GM12878 (cell line): ENCODE results near the gene TEX54. TPM values are rescaled to one million over a fixed set of nuclear protein-coding genes. Genes with fewer than 3 reads are reported as not detected.

Source experiments
- EED ChIP-seq: sonication (generic); IDR thresholded peaks from 2 replicates; pipeline ENCODE4 v1.6.1; 2016; ENCODE audit warnings: antibody characterized with exemption, low read depth
- EZH2 ChIP-seq: IDR thresholded peaks from 2 replicates; pipeline ENCODE4 v1.6.1; 2012; ENCODE audit warnings: low read depth, mild to moderate bottlenecking, control low read depth, inconsistent platforms, low read length, borderline replicate concordance; ENCODE audit not compliant: control insufficient read depth
- IKZF1 ChIP-seq: fragments of 450-650 bp; conservative IDR thresholded peaks from 2 replicates; pipeline ENCODE4 v1.6.1; 2017; ENCODE audit warnings: antibody characterized with exemption, mild to moderate bottlenecking
- MTA2 ChIP-seq: fragments of 450-650 bp; IDR thresholded peaks from 2 replicates; pipeline ENCODE4 v1.6.1; 2016; ENCODE audit warnings: low read depth, mild to moderate bottlenecking, moderate library complexity
- MYC ChIP-seq: IDR thresholded peaks from 2 replicates; pipeline ENCODE4 v1.6.1; 2011; ENCODE audit warnings: mild to moderate bottlenecking, low read length, moderate library complexity, inconsistent platforms; ENCODE audit not compliant: insufficient read depth, insufficient replicate concordance, insufficient read length, severe bottlenecking
- NFIC ChIP-seq: IDR thresholded peaks from 2 replicates; pipeline ENCODE4 v1.6.1; 2012; ENCODE audit warnings: low read depth, mild to moderate bottlenecking, inconsistent platforms, low read length, moderate library complexity
- POU2F2 ChIP-seq: IDR thresholded peaks from 3 replicates; pipeline ENCODE4 v1.6.1; 2011; ENCODE audit warnings: low read depth, mild to moderate bottlenecking, low read length, borderline replicate concordance
- STAT1 ChIP-seq: fragments of 450-650 bp; conservative IDR thresholded peaks from 2 replicates; pipeline ENCODE4 v1.6.1; 2014; ENCODE audit warnings: antibody characterized with exemption, mild to moderate bottlenecking
- SUPT20H ChIP-seq: IDR thresholded peaks from 2 replicates; pipeline ENCODE4 v1.6.1; 2011; ENCODE audit warnings: low read depth, mild to moderate bottlenecking, low read length, moderate library complexity, borderline replicate concordance; ENCODE audit not compliant: control insufficient read depth
- TCF3 ChIP-seq: IDR thresholded peaks from 2 replicates; pipeline ENCODE4 v1.6.1; 2012; ENCODE audit warnings: low read depth, mild to moderate bottlenecking, low read length, borderline replicate concordance; ENCODE audit not compliant: insufficient read depth
- ZBED1 ChIP-seq: IDR thresholded peaks from 2 replicates; pipeline ENCODE4 v1.6.1; 2016; ENCODE audit warnings: borderline replicate concordance
- ZNF217 ChIP-seq: fragments of 450-650 bp; IDR thresholded peaks from 2 replicates; pipeline ENCODE4 v1.6.1; 2017; ENCODE audit warnings: antibody characterized with exemption, mild to moderate bottlenecking
- polyA plus RNA-seq, 11 experiments: library from polyadenylated mRNA; depleted of rRNA in 4 of 11; unstranded in 6 of 11; stranded (reverse) in 5 of 11; fragments of >200 nt; fragmentation: Nextera tagmentation in 4 of 11; fragmentation: Illumina TruSeq in 1 of 11; extraction: Ambion mirVana in 4 of 11; extraction: Trizol in 1 of 11; gene quantifications; 1 replicate in 1 of 11; 2 replicates in 10 of 11; pipeline versions ENCODE4 v1.2.1 to v1.2.3, GENCODE V29; 2011 to 2016; ENCODE audit warnings: inconsistent platforms in 2 of 11, missing spikeins in 2 of 11, low read depth in 1 of 11
- total RNA-seq, 4 experiments: library from RNA; depleted of rRNA in 3 of 4; stranded (reverse); fragments of >200 nt in 3 of 4; fragmentation: Illumina TruSeq in 1 of 4; extraction: Trizol in 1 of 4; gene quantifications; 2 replicates each; pipeline versions ENCODE4 v1.2.1 to v1.2.3, GENCODE V29; 2013 to 2021
- TF ChIP-seq, protein P1 (sequence below): fragments of 450-650 bp; IDR thresholded peaks from 2 replicates; pipeline ENCODE4 v1.6.1; 2017; ENCODE audit warnings: mild to moderate bottlenecking, moderate library complexity
- TF ChIP-seq, protein P2 (sequence below): fragments of 150-350 bp; IDR thresholded peaks from 2 replicates; pipeline ENCODE4 v1.6.1; 2016; ENCODE audit warnings: low read depth, low read length
- TF ChIP-seq, protein P3 (sequence below): fragments of 450-650 bp; formaldehyde crosslinking; IDR thresholded peaks from 2 replicates; pipeline ENCODE4 v1.5.0; 2022; ENCODE audit warnings: mild to moderate bottlenecking, missing genetic modification characterization

The TEX54 gene
- total and polyA plus RNA-seq, 10 of the 15 experiments (the other 5 are each of a cell fraction or from before 2014, with no cell fraction given): 0.38 to 0.68 (median 0.51) TPM; not detected in 7

DNA sequence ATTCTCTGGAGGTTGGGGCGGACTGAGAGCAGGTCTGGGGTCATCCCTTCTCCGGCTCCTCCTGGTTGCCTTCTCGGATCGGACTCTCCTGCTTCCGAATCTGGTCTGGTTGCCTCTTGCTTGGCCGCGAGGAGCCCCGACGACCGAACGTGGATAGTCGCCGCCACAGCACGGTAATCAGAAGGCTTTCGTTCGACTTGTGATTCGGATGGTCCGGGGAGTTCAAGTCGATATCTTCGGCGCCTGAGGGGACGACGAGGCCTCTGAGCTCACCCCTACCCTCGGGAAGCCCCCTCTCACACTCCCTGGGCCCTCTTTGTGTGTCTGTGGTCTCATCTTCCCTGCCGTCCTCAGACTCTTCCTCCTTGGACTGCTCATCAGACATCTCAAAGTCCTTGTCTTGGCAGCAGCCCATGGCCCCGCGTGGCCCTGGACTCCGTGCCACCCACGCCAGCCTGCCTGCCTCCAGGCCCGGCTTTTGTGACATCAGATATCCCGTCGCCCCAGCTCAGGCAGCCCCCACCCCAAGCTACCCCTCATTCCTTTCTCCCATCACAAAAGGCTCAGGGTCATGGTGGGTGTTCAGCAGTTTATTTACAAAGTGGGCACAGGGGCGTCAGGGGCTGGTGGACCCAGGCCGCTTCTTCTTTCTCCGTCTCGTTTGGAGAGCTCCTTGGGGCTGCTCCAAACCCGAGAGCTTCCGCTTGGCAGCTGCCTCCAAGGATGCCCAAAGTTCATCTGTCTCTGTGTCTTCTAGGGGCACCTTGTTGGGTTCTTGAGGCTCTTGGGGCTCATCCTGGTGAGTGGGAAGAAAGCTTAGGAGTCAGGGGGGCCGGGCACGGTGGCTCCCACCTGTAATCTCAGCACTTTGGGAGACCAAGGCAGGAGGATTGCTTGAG lies at the start of gene TEX54 (continued):
- TF ChIP-seq, protein P1, sequence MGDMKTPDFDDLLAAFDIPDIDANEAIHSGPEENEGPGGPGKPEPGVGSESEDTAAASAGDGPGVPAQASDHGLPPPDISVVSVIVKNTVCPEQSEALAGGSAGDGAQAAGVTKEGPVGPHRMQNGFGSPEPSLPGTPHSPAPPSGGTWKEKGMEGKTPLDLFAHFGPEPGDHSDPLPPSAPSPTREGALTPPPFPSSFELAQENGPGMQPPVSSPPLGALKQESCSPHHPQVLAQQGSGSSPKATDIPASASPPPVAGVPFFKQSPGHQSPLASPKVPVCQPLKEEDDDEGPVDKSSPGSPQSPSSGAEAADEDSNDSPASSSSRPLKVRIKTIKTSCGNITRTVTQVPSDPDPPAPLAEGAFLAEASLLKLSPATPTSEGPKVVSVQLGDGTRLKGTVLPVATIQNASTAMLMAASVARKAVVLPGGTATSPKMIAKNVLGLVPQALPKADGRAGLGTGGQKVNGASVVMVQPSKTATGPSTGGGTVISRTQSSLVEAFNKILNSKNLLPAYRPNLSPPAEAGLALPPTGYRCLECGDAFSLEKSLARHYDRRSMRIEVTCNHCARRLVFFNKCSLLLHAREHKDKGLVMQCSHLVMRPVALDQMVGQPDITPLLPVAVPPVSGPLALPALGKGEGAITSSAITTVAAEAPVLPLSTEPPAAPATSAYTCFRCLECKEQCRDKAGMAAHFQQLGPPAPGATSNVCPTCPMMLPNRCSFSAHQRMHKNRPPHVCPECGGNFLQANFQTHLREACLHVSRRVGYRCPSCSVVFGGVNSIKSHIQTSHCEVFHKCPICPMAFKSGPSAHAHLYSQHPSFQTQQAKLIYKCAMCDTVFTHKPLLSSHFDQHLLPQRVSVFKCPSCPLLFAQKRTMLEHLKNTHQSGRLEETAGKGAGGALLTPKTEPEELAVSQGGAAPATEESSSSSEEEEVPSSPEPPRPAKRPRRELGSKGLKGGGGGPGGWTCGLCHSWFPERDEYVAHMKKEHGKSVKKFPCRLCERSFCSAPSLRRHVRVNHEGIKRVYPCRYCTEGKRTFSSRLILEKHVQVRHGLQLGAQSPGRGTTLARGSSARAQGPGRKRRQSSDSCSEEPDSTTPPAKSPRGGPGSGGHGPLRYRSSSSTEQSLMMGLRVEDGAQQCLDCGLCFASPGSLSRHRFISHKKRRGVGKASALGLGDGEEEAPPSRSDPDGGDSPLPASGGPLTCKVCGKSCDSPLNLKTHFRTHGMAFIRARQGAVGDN: 0 out of 2 replicates have a peak, but pooled peaks have one; percentile 22
- TF ChIP-seq EZH2 (no peak), ZNF217 (no peak), NFIC (no peak), TCF3 (no peak), EED (no peak), POU2F2 (no peak), STAT1 (no peak), IKZF1 (no peak), MTA2 (no peak), ZBED1 (peak; percentile 49; the same call in 1 of the 2 replicates), MYC (peak; percentile 1), SUPT20H (no peak)
- TF ChIP-seq, protein P2, sequence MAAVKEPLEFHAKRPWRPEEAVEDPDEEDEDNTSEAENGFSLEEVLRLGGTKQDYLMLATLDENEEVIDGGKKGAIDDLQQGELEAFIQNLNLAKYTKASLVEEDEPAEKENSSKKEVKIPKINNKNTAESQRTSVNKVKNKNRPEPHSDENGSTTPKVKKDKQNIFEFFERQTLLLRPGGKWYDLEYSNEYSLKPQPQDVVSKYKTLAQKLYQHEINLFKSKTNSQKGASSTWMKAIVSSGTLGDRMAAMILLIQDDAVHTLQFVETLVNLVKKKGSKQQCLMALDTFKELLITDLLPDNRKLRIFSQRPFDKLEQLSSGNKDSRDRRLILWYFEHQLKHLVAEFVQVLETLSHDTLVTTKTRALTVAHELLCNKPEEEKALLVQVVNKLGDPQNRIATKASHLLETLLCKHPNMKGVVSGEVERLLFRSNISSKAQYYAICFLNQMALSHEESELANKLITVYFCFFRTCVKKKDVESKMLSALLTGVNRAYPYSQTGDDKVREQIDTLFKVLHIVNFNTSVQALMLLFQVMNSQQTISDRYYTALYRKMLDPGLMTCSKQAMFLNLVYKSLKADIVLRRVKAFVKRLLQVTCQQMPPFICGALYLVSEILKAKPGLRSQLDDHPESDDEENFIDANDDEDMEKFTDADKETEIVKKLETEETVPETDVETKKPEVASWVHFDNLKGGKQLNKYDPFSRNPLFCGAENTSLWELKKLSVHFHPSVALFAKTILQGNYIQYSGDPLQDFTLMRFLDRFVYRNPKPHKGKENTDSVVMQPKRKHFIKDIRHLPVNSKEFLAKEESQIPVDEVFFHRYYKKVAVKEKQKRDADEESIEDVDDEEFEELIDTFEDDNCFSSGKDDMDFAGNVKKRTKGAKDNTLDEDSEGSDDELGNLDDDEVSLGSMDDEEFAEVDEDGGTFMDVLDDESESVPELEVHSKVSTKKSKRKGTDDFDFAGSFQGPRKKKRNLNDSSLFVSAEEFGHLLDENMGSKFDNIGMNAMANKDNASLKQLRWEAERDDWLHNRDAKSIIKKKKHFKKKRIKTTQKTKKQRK: no peak
- TF ChIP-seq, protein P3, sequence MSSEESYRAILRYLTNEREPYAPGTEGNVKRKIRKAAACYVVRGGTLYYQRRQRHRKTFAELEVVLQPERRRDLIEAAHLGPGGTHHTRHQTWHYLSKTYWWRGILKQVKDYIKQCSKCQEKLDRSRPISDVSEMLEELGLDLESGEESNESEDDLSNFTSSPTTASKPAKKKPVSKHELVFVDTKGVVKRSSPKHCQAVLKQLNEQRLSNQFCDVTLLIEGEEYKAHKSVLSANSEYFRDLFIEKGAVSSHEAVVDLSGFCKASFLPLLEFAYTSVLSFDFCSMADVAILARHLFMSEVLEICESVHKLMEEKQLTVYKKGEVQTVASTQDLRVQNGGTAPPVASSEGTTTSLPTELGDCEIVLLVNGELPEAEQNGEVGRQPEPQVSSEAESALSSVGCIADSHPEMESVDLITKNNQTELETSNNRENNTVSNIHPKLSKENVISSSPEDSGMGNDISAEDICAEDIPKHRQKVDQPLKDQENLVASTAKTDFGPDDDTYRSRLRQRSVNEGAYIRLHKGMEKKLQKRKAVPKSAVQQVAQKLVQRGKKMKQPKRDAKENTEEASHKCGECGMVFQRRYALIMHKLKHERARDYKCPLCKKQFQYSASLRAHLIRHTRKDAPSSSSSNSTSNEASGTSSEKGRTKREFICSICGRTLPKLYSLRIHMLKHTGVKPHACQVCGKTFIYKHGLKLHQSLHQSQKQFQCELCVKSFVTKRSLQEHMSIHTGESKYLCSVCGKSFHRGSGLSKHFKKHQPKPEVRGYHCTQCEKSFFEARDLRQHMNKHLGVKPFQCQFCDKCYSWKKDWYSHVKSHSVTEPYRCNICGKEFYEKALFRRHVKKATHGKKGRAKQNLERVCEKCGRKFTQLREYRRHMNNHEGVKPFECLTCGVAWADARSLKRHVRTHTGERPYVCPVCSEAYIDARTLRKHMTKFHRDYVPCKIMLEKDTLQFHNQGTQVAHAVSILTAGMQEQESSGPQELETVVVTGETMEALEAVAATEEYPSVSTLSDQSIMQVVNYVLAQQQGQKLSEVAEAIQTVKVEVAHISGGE (CRISPR knock-in tag): no peak
